ENCODE measurements around the gene ALDH4A1. TPM values are rescaled to one million over a fixed set of nuclear protein-coding genes. Genes with fewer than 3 reads are reported as not detected.

Gene ALDH4A1
- total and polyA plus RNA-seq, 12 donors, result 11.3 to 46.9 (median 19.8) TPM

DNA sequence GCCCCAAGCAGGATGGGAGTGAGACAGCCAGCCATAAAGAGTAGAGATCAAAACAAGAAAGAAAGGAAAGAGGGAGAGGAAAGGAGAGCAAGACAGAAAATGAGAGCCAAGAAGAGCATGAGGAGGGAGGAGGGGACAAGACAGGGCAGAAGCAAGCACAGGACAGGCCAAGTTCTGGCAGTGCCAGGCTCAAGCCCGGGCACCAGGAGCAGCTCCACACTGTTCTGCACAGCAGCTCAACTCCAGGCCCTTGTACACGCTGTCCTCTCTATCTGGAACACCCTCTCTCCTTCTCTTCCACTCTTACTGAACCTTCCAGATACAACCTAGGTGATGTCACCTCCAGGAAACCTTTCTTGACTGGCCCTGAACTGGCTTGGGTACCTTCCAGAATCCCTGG lies 42.5 kb upstream of the ALDH4A1 start:
- H3K4me1 ChIP-seq (replicated peaks in 1 of 2), result peaks cover 64 to 83% of the 10 kb centered on the region in 2 donors
- 60 to 71% (median 68%) methylated on average over 2 of the region's 2 CpGs for WGBS, 4 donors
- intact Hi-C loops (cut with DNase I), result no loop called here
- H3K27me3 ChIP-seq, result no peaks in the 10 kb centered on the region
- H3K9me3 ChIP-seq (replicated peaks in 1 of 3), result no peaks in the 10 kb centered on the region
- TF ChIP-seq POLR2A (IDR thresholded peaks at IDR 0.05), result no peak
- TF ChIP-seq, protein P1, sequence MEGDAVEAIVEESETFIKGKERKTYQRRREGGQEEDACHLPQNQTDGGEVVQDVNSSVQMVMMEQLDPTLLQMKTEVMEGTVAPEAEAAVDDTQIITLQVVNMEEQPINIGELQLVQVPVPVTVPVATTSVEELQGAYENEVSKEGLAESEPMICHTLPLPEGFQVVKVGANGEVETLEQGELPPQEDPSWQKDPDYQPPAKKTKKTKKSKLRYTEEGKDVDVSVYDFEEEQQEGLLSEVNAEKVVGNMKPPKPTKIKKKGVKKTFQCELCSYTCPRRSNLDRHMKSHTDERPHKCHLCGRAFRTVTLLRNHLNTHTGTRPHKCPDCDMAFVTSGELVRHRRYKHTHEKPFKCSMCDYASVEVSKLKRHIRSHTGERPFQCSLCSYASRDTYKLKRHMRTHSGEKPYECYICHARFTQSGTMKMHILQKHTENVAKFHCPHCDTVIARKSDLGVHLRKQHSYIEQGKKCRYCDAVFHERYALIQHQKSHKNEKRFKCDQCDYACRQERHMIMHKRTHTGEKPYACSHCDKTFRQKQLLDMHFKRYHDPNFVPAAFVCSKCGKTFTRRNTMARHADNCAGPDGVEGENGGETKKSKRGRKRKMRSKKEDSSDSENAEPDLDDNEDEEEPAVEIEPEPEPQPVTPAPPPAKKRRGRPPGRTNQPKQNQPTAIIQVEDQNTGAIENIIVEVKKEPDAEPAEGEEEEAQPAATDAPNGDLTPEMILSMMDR (IDR thresholded peaks at IDR 0.05), result no peak
- peak overlapping the region in 4 of 5 donors; percentile 14 to 56 (median 38) for H3K27ac ChIP-seq
- no peaks in the 10 kb centered on the region for H3K36me3 ChIP-seq (replicated peaks in 1 of 2)
- DNase-seq, result no peak
- no peak overlapping the region for H3K4me3 ChIP-seq

DNA sequence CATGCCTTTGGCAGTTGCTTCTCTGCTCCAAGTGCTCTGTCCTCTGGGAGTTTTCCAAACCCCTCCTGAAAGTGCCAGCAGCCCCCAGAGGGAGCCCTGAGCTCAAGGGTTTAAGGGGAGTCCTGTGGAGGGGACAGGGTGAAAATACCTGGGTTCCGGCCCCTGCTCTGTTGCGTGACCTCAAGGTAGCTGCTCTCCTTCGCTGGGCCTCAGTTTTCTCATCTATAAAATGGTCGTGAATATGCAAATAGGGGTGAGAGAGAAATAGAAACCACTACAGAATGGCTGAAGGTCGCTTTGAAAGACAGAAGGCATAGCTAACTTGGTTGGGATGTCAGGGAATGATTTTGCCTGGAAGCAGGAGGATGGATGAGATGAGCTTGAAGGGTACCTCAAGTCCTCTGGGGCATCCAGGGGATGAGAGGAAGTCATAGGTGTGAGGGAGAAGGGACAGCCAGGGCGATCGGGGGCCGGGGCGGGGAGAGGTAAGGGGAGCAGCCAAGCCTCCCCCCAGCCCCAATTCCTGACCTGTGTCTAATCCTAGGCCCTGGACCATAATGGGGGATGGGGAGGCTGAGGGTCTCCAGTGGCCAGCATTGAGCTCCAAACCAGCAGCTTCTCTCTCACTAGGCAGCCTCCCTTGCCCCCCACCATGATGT lies 41.7 kb upstream of the ALDH4A1 start:
- Histone ChIP-seq H3K9me3 (replicated peaks in 1 of 3) (no peaks in the 10 kb centered on the region), H3K4me3 (no peak overlapping the region)
- 89 to 95% (median 93%) methylated on average over 9 of the region's 9 CpGs for WGBS, 4 donors

DNA sequence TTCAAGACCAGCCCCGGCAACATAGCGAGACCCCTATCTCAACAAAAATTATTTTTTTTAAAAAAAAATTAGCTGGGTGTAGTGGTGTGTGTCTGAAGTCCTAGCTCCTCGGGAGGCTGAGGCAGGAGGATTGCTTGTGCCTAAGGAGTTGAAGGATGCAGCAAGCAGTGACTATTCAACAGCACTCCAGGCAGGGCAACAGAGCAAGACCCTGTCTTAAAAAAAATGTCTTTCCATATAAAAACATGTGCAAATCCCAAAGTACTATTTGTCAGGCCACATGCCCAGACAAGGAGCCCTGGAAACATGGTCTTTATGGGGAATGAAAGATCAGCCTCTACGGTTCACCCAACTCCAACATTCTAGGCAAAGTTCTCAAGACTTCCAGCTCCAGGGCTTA lies 40.8 kb upstream of the ALDH4A1 start:
- Histone ChIP-seq H3K27me3 (no peaks in the 10 kb centered on the region), H3K4me1 (replicated peaks in 1 of 2) (peaks cover 48 to 81% of the 10 kb centered on the region in 2 donors), H3K4me3 (no peak overlapping the region), H3K9me3 (replicated peaks in 1 of 3) (no peaks in the 10 kb centered on the region), H3K36me3 (replicated peaks in 1 of 2) (no peaks in the 10 kb centered on the region), H3K27ac (no peak overlapping the region)
- WGBS, 4 donors, result 90 to 98% (median 97%) methylated on average over 4 of the region's 4 CpGs
- no peak for DNase-seq
- TF ChIP-seq POLR2A (IDR thresholded peaks at IDR 0.05), result no peak
- TF ChIP-seq, protein P1 (IDR thresholded peaks at IDR 0.05), result no peak
- intact Hi-C loops (cut with DNase I), result no loop called here

More for the DNA sequence above, 41.7 kb upstream of the ALDH4A1 start:
- no peak for DNase-seq
- Histone ChIP-seq H3K4me1 (replicated peaks in 1 of 2) (peaks cover 56 to 81% of the 10 kb centered on the region in 2 donors), H3K36me3 (replicated peaks in 1 of 2) (no peaks in the 10 kb centered on the region), H3K27ac (peak overlapping the region in 3 of 5 donors; percentile 38 to 56 (median 38)), H3K27me3 (no peaks in the 10 kb centered on the region)
- intact Hi-C loops (cut with DNase I), result no loop called here
- no peak for TF ChIP-seq POLR2A (IDR thresholded peaks at IDR 0.05)
- TF ChIP-seq, protein P1 (IDR thresholded peaks at IDR 0.05), result no peak

DNA sequence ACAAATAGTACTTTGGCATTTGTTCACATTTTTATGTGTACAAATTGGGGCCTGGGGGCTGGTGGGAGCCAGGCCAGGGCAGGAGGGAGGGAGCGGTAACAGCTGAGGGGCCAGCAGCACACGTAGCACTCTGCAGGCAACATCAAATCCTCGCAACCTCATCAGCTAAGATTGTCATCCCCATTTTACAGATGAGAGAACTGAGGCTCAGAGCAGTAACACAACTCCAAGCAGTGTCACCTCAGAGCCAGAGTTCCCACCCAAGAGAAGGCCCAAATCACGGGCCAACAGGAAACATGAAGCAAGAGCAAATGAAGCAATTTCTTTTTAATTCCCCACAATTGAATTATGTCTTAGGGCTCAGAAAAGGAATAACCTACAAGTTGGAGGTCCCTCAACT lies 40.0 kb upstream of the ALDH4A1 start:
- Histone ChIP-seq H3K4me1 (replicated peaks in 1 of 2) (peaks cover 39 to 77% of the 10 kb centered on the region in 2 donors), H3K27me3 (no peaks in the 10 kb centered on the region), H3K27ac (peak overlapping the region in 4 of 5 donors; percentile 13 to 75 (median 52)), H3K36me3 (replicated peaks in 1 of 2) (no peaks in the 10 kb centered on the region), H3K4me3 (no peak overlapping the region), H3K9me3 (replicated peaks in 1 of 3) (no peaks in the 10 kb centered on the region)
- no peak for TF ChIP-seq POLR2A (IDR thresholded peaks at IDR 0.05)
- TF ChIP-seq, protein P1 (IDR thresholded peaks at IDR 0.05), result no peak
- intact Hi-C loops (cut with DNase I), result no loop called here
- no peak for DNase-seq
- 75 to 85% (median 80%) methylated on average over 4 of the region's 4 CpGs for WGBS, 4 donors

All from adrenal gland (tissue), 12 donors.